Smooth muscle cell (in vitro differentiated cells): ENCODE measurements around the gene ZNF593. TPM values are rescaled to one million over a fixed set of nuclear protein-coding genes. Genes with fewer than 3 reads are reported as not detected.

Source experiments
- DNase-seq: peaks from one replicate; lab custom pipeline; 2025; ENCODE audit not compliant: unreplicated experiment; lab: John Stamatoyannopoulos, UW
- H2AFZ ChIP-seq: fragments of 200-600 bp; sonication (generic); 2 replicates; pipeline ENCODE4 v1.6.0; 2016; ENCODE audit warnings: antibody characterized with exemption, low read depth, mild to moderate bottlenecking
- H3F3A ChIP-seq: fragments of 200-600 bp; sonication (generic); 2 replicates; pipeline ENCODE4 v1.6.0; 2017; ENCODE audit warnings: antibody characterized with exemption, low read depth
- H3K27ac ChIP-seq: fragments of 200-600 bp; sonication (generic); 2 replicates; pipeline ENCODE4 v1.5.1; 2016; ENCODE audit warnings: low read depth, mild to moderate bottlenecking
- H3K27me3 ChIP-seq: fragments of 200-600 bp; sonication (generic); 2 replicates; pipeline ENCODE4 v1.6.1; 2016; ENCODE audit warnings: low read depth, mild to moderate bottlenecking
- H3K36me3 ChIP-seq: fragments of 200-600 bp; sonication (generic); 2 replicates; pipeline ENCODE4 v1.5.1; 2016; ENCODE audit warnings: low read depth
- H3K4me1 ChIP-seq: fragments of 200-600 bp; sonication (generic); 2 replicates; pipeline ENCODE4 v1.5.1; 2016; ENCODE audit warnings: low read depth
- H3K4me2 ChIP-seq: fragments of 200-600 bp; sonication (generic); 2 replicates; pipeline ENCODE4 v1.6.0; 2016; ENCODE audit warnings: mild to moderate bottlenecking
- H3K4me3 ChIP-seq: fragments of 200-600 bp; sonication (generic); 2 replicates; pipeline ENCODE4 v1.5.1; 2016; ENCODE audit warnings: mild to moderate bottlenecking
- H3K79me2 ChIP-seq: fragments of 200-600 bp; sonication (generic); 2 replicates; pipeline ENCODE4 v1.6.0; 2016; ENCODE audit warnings: low read depth, mild to moderate bottlenecking
- H3K9ac ChIP-seq: fragments of 200-600 bp; sonication (generic); 2 replicates; pipeline ENCODE4 v1.6.0; 2016; ENCODE audit warnings: low read depth
- H3K9me3 ChIP-seq: fragments of 200-600 bp; sonication (generic); replicated peaks from 2 replicates; pipeline ENCODE4 v1.5.1; 2016; ENCODE audit warnings: low read depth
- H4K20me1 ChIP-seq: fragments of 200-600 bp; sonication (generic); 2 replicates; pipeline ENCODE4 v1.6.0; 2016; ENCODE audit warnings: low read depth
- whole genome bisulfite sequencing: methylation state at CpG from one replicate; pipeline ENCODE4 v1.1.7; 2016; ENCODE audit warnings: low lambda C conversion rate; 5-methylcytosine and 5-hydroxymethylcytosine counted together
- polyA plus RNA-seq: library from polyadenylated mRNA; unstranded; fragments of >200 nt; fragmentation: Nextera tagmentation; extraction: Ambion mirVana; gene quantifications from 2 replicates; pipeline ENCODE4 v1.2.1, GENCODE V29; 2016
- total RNA-seq: library from RNA; depleted of rRNA; stranded (reverse); fragments of >200 nt; gene quantifications from 2 replicates; pipeline ENCODE4 v1.2.3, GENCODE V29; 2014
- TF ChIP-seq, protein P1 (sequence below): fragments of 200-600 bp; sonication (generic); IDR thresholded peaks from 2 replicates; pipeline ENCODE4 v1.5.1; 2017; ENCODE audit warnings: borderline replicate concordance, mild to moderate bottlenecking, antibody characterized with exemption; ENCODE audit not compliant: insufficient read depth, poor library complexity, severe bottlenecking

The ZNF593 gene
- total and polyA plus RNA-seq, 2 experiments from 2014 or later, result 38.4 to 52.4 TPM

DNA sequence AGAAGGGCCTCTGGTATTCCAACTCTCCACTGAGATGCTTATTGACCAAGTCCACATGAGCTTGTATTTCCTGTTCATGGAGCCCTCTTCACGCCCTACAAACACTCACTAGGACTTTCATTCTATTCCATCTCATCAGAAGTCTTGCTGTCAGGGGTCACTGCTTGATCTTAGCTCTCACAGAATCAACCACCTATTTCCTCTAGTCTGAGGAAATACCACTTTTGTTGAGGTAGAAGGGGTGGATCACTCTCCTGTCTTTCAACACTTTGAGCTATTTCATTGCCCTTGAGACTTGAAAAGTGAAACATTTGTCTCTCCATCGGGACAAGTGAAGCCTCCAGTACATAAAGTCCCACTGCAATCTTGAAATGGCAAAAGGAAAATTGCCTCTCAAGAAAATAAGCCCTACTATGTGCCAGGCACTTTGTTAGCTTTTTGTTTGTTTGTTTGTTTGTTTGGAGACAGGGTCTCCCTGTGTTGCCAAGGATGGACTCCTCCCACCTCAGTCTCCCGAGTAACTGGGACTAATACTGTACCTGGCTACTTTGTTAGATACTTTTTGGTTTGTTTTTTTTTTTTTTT lies 30.6 kb upstream of the ZNF593 start:
- DNase-seq, result no peak
- TF ChIP-seq, protein P1, sequence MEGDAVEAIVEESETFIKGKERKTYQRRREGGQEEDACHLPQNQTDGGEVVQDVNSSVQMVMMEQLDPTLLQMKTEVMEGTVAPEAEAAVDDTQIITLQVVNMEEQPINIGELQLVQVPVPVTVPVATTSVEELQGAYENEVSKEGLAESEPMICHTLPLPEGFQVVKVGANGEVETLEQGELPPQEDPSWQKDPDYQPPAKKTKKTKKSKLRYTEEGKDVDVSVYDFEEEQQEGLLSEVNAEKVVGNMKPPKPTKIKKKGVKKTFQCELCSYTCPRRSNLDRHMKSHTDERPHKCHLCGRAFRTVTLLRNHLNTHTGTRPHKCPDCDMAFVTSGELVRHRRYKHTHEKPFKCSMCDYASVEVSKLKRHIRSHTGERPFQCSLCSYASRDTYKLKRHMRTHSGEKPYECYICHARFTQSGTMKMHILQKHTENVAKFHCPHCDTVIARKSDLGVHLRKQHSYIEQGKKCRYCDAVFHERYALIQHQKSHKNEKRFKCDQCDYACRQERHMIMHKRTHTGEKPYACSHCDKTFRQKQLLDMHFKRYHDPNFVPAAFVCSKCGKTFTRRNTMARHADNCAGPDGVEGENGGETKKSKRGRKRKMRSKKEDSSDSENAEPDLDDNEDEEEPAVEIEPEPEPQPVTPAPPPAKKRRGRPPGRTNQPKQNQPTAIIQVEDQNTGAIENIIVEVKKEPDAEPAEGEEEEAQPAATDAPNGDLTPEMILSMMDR, result no peak
- Histone ChIP-seq H2AFZ (no peak overlapping the region), H3K4me2 (no peak overlapping the region), H3K27ac (no peak overlapping the region), H3F3A (no peaks in the 10 kb centered on the region), H4K20me1 (no peaks in the 10 kb centered on the region), H3K27me3 (no peaks in the 10 kb centered on the region), H3K9me3 (no peaks in the 10 kb centered on the region), H3K9ac (no peak overlapping the region), H3K79me2 (no peaks in the 10 kb centered on the region), H3K4me3 (no peak overlapping the region), H3K36me3 (no peaks in the 10 kb centered on the region), H3K4me1 (no peaks in the 10 kb centered on the region)
- WGBS, result 70% methylated on average over 3 of the region's 3 CpGs

DNA sequence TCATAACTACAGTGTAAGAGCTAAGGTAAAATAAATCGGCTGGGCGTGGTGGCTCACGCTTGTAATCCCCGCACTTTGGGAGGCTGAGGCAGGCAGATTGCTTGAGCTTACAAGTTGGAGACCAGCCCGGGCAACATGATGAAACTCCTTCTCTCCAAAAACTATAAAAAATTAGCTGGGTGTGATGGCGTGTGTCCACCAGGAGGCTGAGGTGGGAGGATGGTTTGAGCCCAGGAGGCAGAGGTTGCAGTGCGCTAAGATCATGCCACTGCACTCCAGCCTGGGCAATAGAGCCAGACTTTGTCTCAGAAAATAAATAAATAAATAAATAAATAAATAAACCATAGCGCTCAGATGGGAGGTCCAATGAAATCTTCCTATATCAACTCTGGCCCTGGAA lies 27.5 kb upstream of the ZNF593 start:
- H3K79me2 ChIP-seq, result no peaks in the 10 kb centered on the region
- H3K4me2 ChIP-seq, result no peak overlapping the region
- no peak overlapping the region for H3K9ac ChIP-seq
- no peaks in the 10 kb centered on the region for H3K27me3 ChIP-seq
- H4K20me1 ChIP-seq, result no peaks in the 10 kb centered on the region
- H3K4me3 ChIP-seq, result no peak overlapping the region
- no peak overlapping the region for H3K27ac ChIP-seq
- TF ChIP-seq, protein P1, result no peak
- no peaks in the 10 kb centered on the region for H3K9me3 ChIP-seq
- no peak overlapping the region for H2AFZ ChIP-seq
- WGBS, result 92% methylated on average over 8 of the region's 8 CpGs
- H3K4me1 ChIP-seq, result no peaks in the 10 kb centered on the region
- no peaks in the 10 kb centered on the region for H3K36me3 ChIP-seq
- H3F3A ChIP-seq, result no peaks in the 10 kb centered on the region
- no peak for DNase-seq

DNA sequence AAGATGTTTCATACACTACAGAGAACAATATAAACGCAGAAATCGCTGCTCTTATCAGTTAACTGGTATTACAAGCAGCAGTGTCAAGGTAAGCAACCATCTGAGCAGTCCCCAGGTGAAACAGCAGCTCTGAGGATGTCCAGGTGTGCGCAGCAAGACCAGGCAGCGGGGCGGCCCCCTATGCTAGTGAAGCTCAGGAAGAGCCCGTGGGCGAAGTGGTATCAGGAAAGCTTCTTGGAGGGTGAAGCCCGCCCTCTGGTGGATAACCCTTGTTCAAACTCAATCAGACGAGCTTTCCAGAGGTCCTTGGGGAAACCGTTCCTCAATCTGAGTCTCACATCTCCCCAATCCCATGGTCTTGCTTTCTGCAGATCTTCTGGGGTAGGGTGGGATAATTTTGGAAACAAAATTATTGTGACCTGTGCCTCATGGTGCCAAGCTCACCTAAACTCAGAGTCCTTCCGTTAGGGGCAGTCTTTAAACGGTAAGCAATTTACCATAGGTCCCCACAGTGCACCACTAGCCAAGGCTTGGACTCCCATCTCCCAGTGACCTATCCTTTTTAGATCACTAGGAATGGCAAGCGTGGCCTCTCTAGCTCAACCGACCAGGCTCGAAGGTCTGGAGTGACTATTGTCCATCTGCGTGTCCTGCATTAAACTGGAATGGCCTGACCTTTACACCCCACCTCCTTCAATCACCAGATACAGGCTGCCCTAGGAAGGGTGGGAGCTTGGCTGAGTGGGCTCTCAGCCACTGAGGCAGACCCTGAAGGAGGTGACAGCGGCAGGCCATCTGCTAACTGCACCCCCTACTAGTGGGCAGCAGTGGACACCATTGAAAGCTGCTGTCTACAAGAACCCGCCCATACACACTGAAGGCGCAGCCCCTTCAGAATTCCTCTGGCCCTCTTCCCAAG lies 24.4 kb upstream of the ZNF593 start:
- Histone ChIP-seq H2AFZ (peak overlapping the region; percentile 40), H3K79me2 (no peaks in the 10 kb centered on the region), H3K27me3 (no peaks in the 10 kb centered on the region), H3K4me2 (peak overlapping the region; percentile 10), H4K20me1 (no peaks in the 10 kb centered on the region), H3K27ac (no peak overlapping the region), H3K9ac (no peak overlapping the region), H3K36me3 (no peaks in the 10 kb centered on the region), H3F3A (no peaks in the 10 kb centered on the region), H3K4me1 (no peaks in the 10 kb centered on the region), H3K9me3 (no peaks in the 10 kb centered on the region), H3K4me3 (no peak overlapping the region)
- DNase-seq, result peak; percentile 21
- TF ChIP-seq, protein P1, result peak; percentile 72
- WGBS, result 30% methylated on average over 19 of the region's 19 CpGs
